GM10266 (cell line): ENCODE data around the gene MACF1.

ENCODE experiments used
- DNase-seq: peaks from one replicate; pipeline ENCODE4 v3.0.0; 2012; ENCODE audit errors: extremely low spot score
- CTCF ChIP-seq: IDR thresholded peaks from 2 replicates; pipeline ENCODE4 v1.5.1; 2012; ENCODE audit warnings: mild to moderate bottlenecking, low read depth; ENCODE audit not compliant: control insufficient read depth, insufficient read depth; ENCODE audit errors: missing control alignments

MACF1 gene

DNA sequence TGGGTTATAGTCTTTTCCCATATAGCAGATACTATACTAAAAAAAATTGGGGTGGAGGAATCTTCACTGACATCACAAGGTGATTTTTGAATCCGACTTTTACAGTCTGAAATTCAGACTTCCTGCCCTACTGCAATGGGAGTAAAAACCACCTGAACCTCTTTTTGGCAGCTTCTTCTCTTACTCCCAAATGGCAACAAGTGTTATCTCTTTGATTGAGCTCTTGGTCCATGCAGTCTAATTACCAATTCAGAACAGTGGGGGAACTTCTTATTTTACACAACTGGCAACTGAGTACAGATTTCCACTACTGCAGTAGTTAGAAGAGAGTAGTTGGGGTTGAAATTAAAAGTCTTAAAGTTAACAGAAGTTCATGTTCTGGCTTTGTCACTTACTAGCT is 62.3 kb downstream of the MACF1 start:
- no peak for TF ChIP-seq CTCF
- DNase-seq: no peak

- DNase-seq: peak; percentile 54
- no peak for TF ChIP-seq CTCF
These were observed 63.7 kb downstream of the MACF1 start for GRCh38 chr1:39268112-39268581.

DNA sequence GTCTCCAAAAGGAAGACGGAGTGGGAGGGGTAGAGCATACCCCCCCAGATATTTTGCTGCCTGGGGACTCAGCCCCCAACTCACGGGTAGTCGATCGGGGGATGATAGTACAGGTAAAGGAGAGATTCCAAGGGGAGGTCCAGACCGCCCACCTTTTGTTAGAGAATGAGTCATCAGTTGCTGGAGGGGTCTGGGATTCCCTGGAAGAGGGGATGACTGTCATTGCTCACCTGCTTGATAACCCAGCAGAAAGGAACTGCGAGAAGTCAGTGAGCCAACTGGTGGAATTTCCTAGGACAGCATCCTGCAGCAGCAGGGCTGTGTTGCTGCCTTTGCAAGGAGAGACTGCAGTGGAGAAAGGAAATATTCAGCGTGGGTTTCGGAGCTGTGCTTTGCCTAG is 64.4 kb downstream of the MACF1 start:
- no peak for TF ChIP-seq CTCF
- no peak for DNase-seq

- DNase-seq: no peak
- no peak for TF ChIP-seq CTCF
These were observed 64.9 kb downstream of the MACF1 start for GRCh38 chr1:39269349-39269748.

- no peak for TF ChIP-seq CTCF
- peak; percentile 62 for DNase-seq
These were observed 65.4 kb downstream of the MACF1 start for GRCh38 chr1:39269791-39270342.

DNA sequence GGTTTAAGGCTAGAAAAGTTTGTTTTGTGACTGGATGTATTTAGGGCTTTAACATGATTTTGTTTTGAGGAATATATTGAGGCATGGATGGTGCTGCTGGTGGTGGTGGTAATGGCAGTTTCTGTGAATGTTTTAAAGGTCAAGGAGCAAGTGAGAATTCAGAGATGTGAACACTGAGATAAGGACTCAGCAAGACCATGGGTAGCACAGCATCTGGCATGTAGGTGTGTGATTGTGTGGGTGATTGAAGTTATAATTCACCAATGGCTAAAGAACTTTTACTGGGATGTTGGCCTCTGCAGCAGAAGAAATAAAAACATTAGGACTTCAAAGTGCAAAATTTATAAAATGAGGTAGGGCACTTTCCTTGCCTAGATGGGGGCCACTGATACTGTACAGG is 65.9 kb downstream of the MACF1 start:
- no peak for DNase-seq
- no peak for TF ChIP-seq CTCF

DNA sequence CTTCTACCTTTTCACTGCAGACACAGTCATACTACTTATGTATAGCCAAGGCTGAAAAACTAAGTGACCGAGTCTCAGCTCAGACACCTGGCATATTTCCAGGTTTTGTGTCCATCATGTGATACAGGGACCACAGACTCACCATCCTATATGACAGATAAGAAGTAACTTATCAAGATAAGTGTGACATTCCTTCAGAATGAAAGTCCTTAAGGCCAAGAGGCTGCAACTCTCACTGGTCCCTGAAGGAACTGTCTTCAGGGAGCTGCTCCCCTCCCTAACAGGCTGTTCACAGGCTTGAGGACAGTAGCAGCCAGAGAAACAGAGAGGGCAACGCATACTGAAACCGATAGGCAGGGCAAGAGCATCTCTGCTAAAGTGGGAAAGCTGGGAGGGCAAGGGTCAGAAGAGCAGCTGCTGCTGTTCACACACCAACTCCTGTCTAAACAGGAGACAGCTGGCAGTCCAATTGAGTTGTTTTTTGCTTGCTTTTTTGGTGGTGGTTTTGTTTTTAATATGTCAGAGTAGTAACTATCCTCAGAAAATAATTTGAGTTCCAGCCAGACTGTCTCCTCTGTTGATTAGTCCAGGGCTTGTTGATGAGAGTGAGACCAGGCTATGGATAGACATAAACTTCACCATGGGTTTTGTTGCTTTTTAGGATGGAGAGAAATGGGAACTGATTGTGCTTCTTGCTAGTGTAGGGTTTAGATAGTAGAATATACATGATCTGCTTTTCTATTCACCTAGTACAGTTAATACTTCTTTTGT is 67.7 kb downstream of the MACF1 start:
- TF ChIP-seq CTCF: no peak
- DNase-seq: peak; percentile 26
